ENCODE data around the gene DNMT1.
"Not testable (repeated sequence)": the region's sequence is repeated elsewhere in the genome, so short reads cannot be mapped to it uniquely, and the experiment has no call there.

DNMT1 gene

GRCh38 chr19:10194500-10195198, at the start of gene DNMT1:
DNMT1 (minus strand) TSS chr19:10194953; CDS start chr19:10194899, 54 bp downstream.
- peak; percentile 94 to 95 for DNase-seq (ENCODE audit: low read depth in 2 of 2, low spot score in 1 of 2)

- DNase-seq (ENCODE audit: low read depth in 2 of 2, low spot score in 1 of 2), result no peak
Observed at GRCh38 chr19:10243606-10244005, 48.9 kb upstream of the DNMT1 start.

GRCh38 chr19:10241826-10242449, 47.2 kb upstream of the DNMT1 start:
- DNase-seq (ENCODE audit: low read depth in 2 of 2, low spot score in 1 of 2), result not testable (repeated sequence)

DNA sequence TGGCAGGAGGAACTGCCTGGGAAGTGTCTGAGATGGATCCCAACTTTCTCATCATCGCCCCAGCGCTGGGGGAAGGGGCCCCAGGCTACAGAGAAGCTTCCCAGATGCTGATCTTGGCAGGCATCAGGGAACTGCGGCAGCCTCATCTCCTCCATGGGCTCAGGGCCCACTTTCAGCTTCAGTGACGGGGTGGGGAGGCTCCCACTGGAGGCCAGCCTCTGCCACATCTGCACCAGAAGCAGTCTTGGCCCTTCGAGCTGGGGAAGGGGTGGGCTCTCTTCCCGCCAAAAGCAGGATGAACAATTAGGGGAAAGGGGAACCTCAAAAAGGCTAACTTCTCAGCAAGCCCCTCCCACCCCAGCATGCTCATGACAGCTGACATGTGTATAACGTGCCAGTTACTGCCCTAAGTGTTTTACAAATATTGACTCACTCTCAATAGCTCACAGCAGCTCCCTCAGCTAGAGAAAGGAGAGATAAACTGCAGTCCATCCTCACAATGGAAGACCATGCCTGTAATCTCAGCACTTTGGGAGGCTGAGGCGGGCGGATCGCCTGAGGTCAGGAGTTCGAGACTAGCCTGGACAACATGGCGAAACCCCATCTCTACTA, 43.5 kb upstream of the DNMT1 start:
- DNase-seq (ENCODE audit: low read depth in 2 of 2, low spot score in 1 of 2), result no peak

GRCh38 chr19:10237702-10238101, 42.9 kb upstream of the DNMT1 start:
- no peak for DNase-seq (ENCODE audit: low read depth in 2 of 2, low spot score in 1 of 2)

DNA sequence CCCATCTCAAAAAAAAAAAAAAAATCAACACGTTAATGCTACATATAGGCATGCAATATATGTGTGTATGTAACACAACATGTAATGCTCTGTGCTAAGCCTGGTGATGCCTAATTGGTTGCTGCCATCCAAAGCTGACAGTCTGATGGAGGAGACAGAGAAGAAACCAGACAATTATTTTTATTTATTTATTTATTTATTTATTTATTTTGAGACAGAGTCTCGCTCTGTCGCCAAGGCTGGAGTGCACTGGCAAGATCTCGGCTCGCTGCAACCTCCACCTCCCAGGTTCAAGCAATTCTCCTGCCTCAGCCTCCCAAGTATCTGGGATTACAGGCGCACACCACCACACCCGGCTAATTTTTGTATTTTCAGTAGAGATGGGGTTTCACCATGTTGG, 40.7 kb upstream of the DNMT1 start:
- not testable (repeated sequence) for DNase-seq (ENCODE audit: low read depth in 2 of 2, low spot score in 1 of 2)

- DNase-seq (ENCODE audit: low read depth in 2 of 2, low spot score in 1 of 2), result no peak
Observed at GRCh38 chr19:10235003-10235402, 40.2 kb upstream of the DNMT1 start.

DNA sequence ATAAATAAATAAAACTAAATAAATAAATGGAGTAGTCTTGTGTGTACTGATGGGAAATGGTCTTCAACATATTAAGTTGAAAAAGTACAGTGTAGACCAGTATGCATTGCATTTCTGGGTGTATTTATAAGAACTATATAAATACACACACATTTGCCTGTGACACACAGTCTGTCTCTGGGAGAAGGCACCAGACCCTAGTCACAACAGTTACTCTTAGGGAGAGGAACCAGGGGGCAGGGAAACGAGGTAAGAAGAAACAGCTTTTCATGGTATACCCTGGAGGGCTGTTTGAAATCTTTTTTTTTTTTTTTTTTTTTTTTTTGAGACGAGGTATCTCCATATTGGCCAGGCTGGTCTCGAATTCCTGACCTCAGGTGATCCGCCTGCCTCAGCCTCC, 39.2 kb upstream of the DNMT1 start:
- DNase-seq (ENCODE audit: low read depth in 2 of 2, low spot score in 1 of 2), result no peak

DNA sequence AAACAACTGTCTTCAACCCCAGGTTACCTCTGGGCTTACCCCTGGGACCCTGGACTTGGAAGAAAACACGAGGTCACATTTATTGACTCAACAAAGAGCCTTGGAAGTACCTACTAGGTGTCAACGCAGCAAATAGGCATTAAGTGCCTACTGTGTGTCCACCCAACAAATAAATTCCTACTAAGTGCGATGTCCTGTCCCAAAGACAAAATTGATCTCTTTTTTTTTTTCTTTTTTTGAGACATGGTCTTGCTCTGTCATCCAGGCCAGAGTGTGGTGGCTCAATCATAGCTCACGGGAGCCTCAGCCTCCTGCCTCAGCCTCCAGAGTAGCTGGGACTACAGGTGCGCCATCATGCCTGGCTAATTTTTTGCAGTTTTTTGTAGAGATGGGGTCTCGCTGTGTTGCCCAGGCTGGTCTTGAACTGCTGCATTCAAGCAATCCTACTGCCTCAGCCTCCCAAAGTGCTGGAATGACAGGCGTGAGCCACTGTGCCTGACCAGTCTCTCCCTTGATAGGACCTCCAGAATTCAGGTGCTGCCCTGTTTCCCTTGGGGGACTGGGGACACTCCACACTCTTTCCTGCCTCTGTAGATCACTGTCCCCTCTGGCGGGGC, 37.0 kb upstream of the DNMT1 start:
- DNase-seq (ENCODE audit: low read depth in 2 of 2, low spot score in 1 of 2), result no peak

GRCh38 chr19:10230861-10231611, 36.3 kb upstream of the DNMT1 start, which contains the start of gene S1PR2:
S1PR2 (minus strand) TSS chr19:10231331; CDS start chr19:10224905, 6,426 bp downstream.
- DNase-seq (ENCODE audit: low read depth in 2 of 2, low spot score in 1 of 2), result peak; percentile 40 to 47

- DNase-seq (ENCODE audit: low read depth in 2 of 2, low spot score in 1 of 2), result peak; percentile 47 to 70
Observed at GRCh38 chr19:10230173-10230860, 35.6 kb upstream of the DNMT1 start.

- no peak for DNase-seq (ENCODE audit: low read depth in 2 of 2, low spot score in 1 of 2)
Observed at GRCh38 chr19:10228920-10229319, 34.2 kb upstream of the DNMT1 start.

GRCh38 chr19:10228393-10228792, 33.6 kb upstream of the DNMT1 start:
- no peak for DNase-seq (ENCODE audit: low read depth in 2 of 2, low spot score in 1 of 2)

GRCh38 chr19:10227026-10227971, 32.5 kb upstream of the DNMT1 start:
- DNase-seq (ENCODE audit: low read depth in 2 of 2, low spot score in 1 of 2), result no peak

- no peak for DNase-seq (ENCODE audit: low read depth in 2 of 2, low spot score in 1 of 2)
Observed at GRCh38 chr19:10226376-10227025, 31.7 kb upstream of the DNMT1 start.

- no peak for DNase-seq (ENCODE audit: low read depth in 2 of 2, low spot score in 1 of 2)
Observed at GRCh38 chr19:10226021-10226375, 31.2 kb upstream of the DNMT1 start.

DNA sequence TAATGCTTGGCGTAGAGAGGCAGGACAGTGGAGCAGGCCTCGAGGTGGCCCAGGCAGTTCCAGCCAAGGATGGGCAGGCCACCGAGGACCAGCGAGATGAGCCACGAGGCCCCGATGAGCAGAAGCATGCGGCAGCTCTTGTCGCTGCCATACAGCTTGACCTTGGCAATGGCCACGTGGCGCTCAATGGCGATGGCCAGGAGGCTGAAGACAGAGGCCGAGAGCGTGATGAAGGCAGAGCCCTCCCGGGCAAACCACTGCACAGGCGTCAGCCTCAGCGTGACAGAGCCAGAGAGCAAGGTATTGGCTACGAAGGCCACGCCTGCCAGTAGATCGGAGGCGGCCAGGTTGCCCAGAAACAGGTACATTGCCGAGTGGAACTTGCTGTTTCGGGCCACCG, 29.6 kb upstream of the DNMT1 start:
- no peak for DNase-seq (ENCODE audit: low read depth in 2 of 2, low spot score in 1 of 2)

GRCh38 chr19:10223488-10224213, 28.9 kb upstream of the DNMT1 start:
- DNase-seq (ENCODE audit: low read depth in 2 of 2, low spot score in 1 of 2), result no peak

Data from stimulated activated CD8-positive, alpha-beta memory T cell treated with anti-CD3 and anti-CD28 coated beads, Interleukin-4, amount 100 ng/mL, for 4 hours (primary cell).